ENCODE results near the gene TMTC1.
"Not testable (repeated sequence)": the region's sequence is repeated elsewhere in the genome, so short reads cannot be mapped to it uniquely, and the experiment has no call there.

Gene TMTC1

DNA sequence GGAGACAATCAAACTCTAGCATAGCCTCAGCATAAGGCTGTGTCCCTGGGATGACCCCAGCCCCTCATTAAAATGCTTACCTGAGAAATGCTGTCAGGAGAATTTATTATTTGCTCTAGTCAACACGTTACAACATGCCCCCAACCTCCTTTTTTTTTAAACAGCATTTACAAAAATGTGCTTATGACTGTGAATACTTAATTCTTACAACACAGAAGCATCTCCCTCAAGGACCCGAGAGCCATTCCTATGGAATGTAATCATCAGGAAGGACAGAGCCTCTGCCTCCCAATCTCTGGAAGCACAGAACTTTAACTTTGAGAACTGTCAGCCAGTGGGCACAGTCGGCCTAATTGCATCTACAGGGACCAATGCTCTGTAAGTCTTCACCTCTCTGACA, 149.7 kb downstream of the TMTC1 start:
- Histone ChIP-seq H3K36me3 (ENCODE audit: insufficient read depth, insufficient read length, low read length) (no peaks in the 10 kb centered on the region), H3K4me3 (ENCODE audit: insufficient read length, low read depth) (no peak overlapping the region), H3K4me1 (ENCODE audit: insufficient read depth, insufficient read length) (no peaks in the 10 kb centered on the region), H3K9ac (ENCODE audit: insufficient read length, low read depth) (no peak overlapping the region), H3K27me3 (ENCODE audit: insufficient read depth, insufficient read length) (no peaks in the 10 kb centered on the region), H3K9me3 (ENCODE audit: insufficient read depth, low read length) (peaks cover 16% of the 10 kb centered on the region)
- TF ChIP-seq YY1 (IDR thresholded peaks at IDR 0.05; ENCODE audit: insufficient read depth, insufficient read length) (no peak), ZNF274 (IDR thresholded peaks at IDR 0.05; ENCODE audit: low read depth, low read length) (no peak), SUZ12 (IDR thresholded peaks at IDR 0.05; ENCODE audit: extremely low read depth, insufficient read depth, insufficient read length) (no peak)
- no peak for DNase-seq (ENCODE audit: low read depth, low spot score)

DNA sequence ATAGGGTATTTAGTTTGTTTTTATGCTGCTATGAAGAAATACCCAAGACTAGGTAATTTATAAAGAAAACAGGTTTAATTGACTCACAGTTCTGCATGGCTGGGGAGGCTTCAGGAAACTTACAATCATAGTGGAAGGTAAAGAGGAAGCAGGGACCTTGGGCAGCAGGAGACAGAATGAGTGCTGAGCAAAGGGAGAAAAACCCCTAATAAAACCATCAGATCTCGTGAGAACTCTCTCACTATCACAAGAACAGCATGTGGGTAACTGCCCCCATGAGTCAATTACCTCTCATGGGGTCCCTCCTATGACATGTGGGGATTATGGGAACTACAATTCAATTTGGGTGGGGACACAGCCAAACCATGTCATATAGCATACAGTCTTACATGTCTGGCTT, 153.6 kb downstream of the TMTC1 start:
- not testable (repeated sequence) for H3K4me1 ChIP-seq (ENCODE audit: insufficient read depth, insufficient read length); H3K9ac ChIP-seq (ENCODE audit: insufficient read length, low read depth); H3K36me3 ChIP-seq (ENCODE audit: insufficient read depth, insufficient read length, low read length); DNase-seq (ENCODE audit: low read depth, low spot score); H3K27me3 ChIP-seq (ENCODE audit: insufficient read depth, insufficient read length); H3K4me3 ChIP-seq (ENCODE audit: insufficient read length, low read depth)
- H3K9me3 ChIP-seq (ENCODE audit: insufficient read depth, low read length), result peaks cover 23% of the 10 kb centered on the region

DNA sequence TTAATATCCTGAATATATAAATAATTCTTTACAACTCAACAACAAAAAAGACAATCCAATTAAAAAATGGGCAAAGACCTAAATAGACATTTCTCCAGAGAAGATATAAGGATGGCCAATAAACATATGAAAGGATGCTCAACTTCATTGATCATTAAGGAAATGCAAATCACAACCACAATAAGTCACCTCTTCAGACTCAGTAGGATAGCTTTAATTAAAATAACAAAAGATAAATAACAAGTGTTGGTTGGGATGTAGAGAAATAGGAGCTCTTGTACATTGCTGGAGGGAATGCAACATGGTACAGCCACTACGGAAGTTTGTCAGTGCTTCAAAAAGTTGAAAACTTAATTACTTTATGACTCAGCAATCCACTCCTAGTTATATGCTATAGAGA, 156.5 kb downstream of the TMTC1 start:
- no peaks in the 10 kb centered on the region for H3K4me1 ChIP-seq (ENCODE audit: insufficient read depth, insufficient read length)
- no peak for TF ChIP-seq ZNF274 (IDR thresholded peaks at IDR 0.05; ENCODE audit: low read depth, low read length)
- TF ChIP-seq SUZ12 (IDR thresholded peaks at IDR 0.05; ENCODE audit: extremely low read depth, insufficient read depth, insufficient read length), result no peak
- TF ChIP-seq YY1 (IDR thresholded peaks at IDR 0.05; ENCODE audit: insufficient read depth, insufficient read length), result no peak
- no peaks in the 10 kb centered on the region for H3K36me3 ChIP-seq (ENCODE audit: insufficient read depth, insufficient read length, low read length)
- no peak for DNase-seq (ENCODE audit: low read depth, low spot score)
- no peak overlapping the region for H3K9ac ChIP-seq (ENCODE audit: insufficient read length, low read depth)
- H3K9me3 ChIP-seq (ENCODE audit: insufficient read depth, low read length), result peaks cover 15% of the 10 kb centered on the region
- no peak overlapping the region for H3K4me3 ChIP-seq (ENCODE audit: insufficient read length, low read depth)
- no peaks in the 10 kb centered on the region for H3K27me3 ChIP-seq (ENCODE audit: insufficient read depth, insufficient read length)

DNA sequence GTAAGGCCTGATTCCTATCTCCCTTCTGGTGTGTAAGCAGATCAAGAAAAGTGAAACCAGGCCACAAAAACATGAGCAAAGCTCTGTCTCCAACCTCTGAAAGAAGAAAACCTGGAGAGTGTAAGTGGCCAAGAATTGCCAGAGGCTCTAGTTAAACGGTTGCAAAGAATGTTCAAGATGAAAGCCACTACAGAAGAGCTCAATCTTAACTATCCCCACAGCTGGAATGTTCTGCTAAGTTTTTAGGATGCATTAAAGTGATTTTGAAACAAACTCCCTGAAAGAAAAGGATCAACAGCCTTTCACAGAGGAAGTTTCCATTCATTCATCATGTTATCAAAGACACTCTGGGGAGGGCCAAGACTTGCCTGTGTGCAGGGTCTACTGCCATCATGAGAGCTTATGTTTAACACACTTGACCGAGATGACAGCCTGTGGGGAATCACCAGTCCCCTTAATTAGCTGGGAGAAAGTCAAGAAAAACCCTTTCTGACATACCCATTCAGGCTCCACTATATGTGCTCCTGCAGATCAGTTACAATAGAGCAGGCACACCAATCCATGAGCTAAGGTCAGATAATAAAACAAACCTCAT, 158.3 kb downstream of the TMTC1 start:
- TF ChIP-seq YY1 (IDR thresholded peaks at IDR 0.05; ENCODE audit: insufficient read depth, insufficient read length) (no peak), SUZ12 (IDR thresholded peaks at IDR 0.05; ENCODE audit: extremely low read depth, insufficient read depth, insufficient read length) (no peak), ZNF274 (IDR thresholded peaks at IDR 0.05; ENCODE audit: low read depth, low read length) (no peak)
- H3K4me1 ChIP-seq (ENCODE audit: insufficient read depth, insufficient read length), result no peaks in the 10 kb centered on the region
- no peaks in the 10 kb centered on the region for H3K27me3 ChIP-seq (ENCODE audit: insufficient read depth, insufficient read length)
- H3K36me3 ChIP-seq (ENCODE audit: insufficient read depth, insufficient read length, low read length), result no peaks in the 10 kb centered on the region
- H3K9me3 ChIP-seq (ENCODE audit: insufficient read depth, low read length), result peaks cover 7% of the 10 kb centered on the region; the same call in 1 of the 2 replicates
- no peak overlapping the region for H3K4me3 ChIP-seq (ENCODE audit: insufficient read length, low read depth)
- H3K9ac ChIP-seq (ENCODE audit: insufficient read length, low read depth), result no peak overlapping the region
- DNase-seq (ENCODE audit: low read depth, low spot score), result no peak

DNA sequence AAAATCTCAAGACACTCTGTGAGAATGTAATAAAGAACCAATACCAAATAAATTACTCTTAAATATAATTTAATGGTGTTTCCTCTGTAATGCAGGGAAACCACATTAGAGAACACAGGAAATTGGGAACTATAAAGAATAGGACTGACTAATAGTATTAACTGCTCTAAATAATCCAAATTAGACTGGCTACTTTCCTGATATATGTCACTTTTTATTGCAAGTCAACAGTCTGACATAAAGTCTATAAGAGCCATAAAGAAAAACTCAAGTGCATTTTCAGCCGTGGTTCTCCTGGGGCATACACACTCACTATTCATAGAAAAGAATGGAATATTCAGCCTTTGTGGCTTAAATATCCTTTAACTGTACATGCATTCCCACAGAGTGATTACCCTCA, 161.5 kb downstream of the TMTC1 start:
- Histone ChIP-seq H3K9me3 (ENCODE audit: insufficient read depth, low read length) (no peaks in the 10 kb centered on the region), H3K4me3 (ENCODE audit: insufficient read length, low read depth) (no peak overlapping the region), H3K27me3 (ENCODE audit: insufficient read depth, insufficient read length) (no peaks in the 10 kb centered on the region), H3K4me1 (ENCODE audit: insufficient read depth, insufficient read length) (no peaks in the 10 kb centered on the region), H3K9ac (ENCODE audit: insufficient read length, low read depth) (no peak overlapping the region), H3K36me3 (ENCODE audit: insufficient read depth, insufficient read length, low read length) (no peaks in the 10 kb centered on the region)
- DNase-seq (ENCODE audit: low read depth, low spot score), result no peak
- no peak for TF ChIP-seq SUZ12 (IDR thresholded peaks at IDR 0.05; ENCODE audit: extremely low read depth, insufficient read depth, insufficient read length)
- TF ChIP-seq YY1 (IDR thresholded peaks at IDR 0.05; ENCODE audit: insufficient read depth, insufficient read length), result no peak
- no peak for TF ChIP-seq ZNF274 (IDR thresholded peaks at IDR 0.05; ENCODE audit: low read depth, low read length)

DNA sequence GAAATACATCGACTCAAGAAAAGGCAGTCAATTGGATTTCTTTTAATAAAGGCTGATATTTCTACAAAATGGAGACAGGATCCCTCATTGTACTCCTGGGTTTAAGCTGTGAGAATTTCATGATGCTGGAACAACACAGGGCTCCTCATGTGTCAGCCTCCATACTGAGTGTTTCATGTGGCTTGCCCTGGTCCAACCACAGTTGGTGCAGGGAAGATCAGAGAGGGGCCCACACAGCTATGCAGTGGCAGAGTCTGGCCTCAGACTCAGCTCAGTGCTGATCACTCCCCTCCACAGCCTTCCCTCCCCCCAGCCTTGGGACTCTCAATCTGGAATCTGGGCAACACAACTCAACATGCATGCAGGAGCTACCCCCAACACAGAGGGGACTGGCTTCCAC, 163.7 kb downstream of the TMTC1 start:
- no peak overlapping the region for H3K9ac ChIP-seq (ENCODE audit: insufficient read length, low read depth)
- TF ChIP-seq YY1 (IDR thresholded peaks at IDR 0.05; ENCODE audit: insufficient read depth, insufficient read length), result no peak
- no peak for TF ChIP-seq SUZ12 (IDR thresholded peaks at IDR 0.05; ENCODE audit: extremely low read depth, insufficient read depth, insufficient read length)
- TF ChIP-seq ZNF274 (IDR thresholded peaks at IDR 0.05; ENCODE audit: low read depth, low read length), result no peak
- no peaks in the 10 kb centered on the region for H3K4me1 ChIP-seq (ENCODE audit: insufficient read depth, insufficient read length)
- H3K9me3 ChIP-seq (ENCODE audit: insufficient read depth, low read length), result no peaks in the 10 kb centered on the region
- no peak overlapping the region for H3K4me3 ChIP-seq (ENCODE audit: insufficient read length, low read depth)
- H3K27me3 ChIP-seq (ENCODE audit: insufficient read depth, insufficient read length), result no peaks in the 10 kb centered on the region
- H3K36me3 ChIP-seq (ENCODE audit: insufficient read depth, insufficient read length, low read length), result no peaks in the 10 kb centered on the region
- no peak for DNase-seq (ENCODE audit: low read depth, low spot score)

DNA sequence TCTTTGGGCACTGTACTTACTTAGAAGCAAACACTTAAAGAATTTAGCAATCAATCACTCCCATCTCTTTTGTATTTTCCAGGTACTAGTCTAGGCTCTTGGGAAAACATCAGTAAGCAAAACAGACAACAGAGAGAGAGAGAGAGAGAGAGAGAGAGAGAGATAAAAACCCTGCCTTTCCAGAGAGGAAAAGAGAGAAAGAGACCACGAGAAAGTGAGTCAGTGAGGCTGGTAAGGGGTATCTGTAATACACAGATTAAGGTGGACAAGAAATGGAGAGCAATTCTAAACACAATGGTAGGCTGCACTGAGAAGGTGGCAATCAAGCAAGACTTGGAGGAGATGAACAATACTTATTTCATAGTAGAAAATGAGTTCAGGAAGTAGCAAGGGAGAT, 166.3 kb downstream of the TMTC1 start:
- no peak overlapping the region for H3K9ac ChIP-seq (ENCODE audit: insufficient read length, low read depth)
- H3K27me3 ChIP-seq (ENCODE audit: insufficient read depth, insufficient read length), result no peaks in the 10 kb centered on the region
- no peaks in the 10 kb centered on the region for H3K4me1 ChIP-seq (ENCODE audit: insufficient read depth, insufficient read length)
- H3K36me3 ChIP-seq (ENCODE audit: insufficient read depth, insufficient read length, low read length), result no peaks in the 10 kb centered on the region
- DNase-seq (ENCODE audit: low read depth, low spot score), result no peak
- no peaks in the 10 kb centered on the region for H3K9me3 ChIP-seq (ENCODE audit: insufficient read depth, low read length)
- H3K4me3 ChIP-seq (ENCODE audit: insufficient read length, low read depth), result no peak overlapping the region
- TF ChIP-seq YY1 (IDR thresholded peaks at IDR 0.05; ENCODE audit: insufficient read depth, insufficient read length), result no peak
- TF ChIP-seq SUZ12 (IDR thresholded peaks at IDR 0.05; ENCODE audit: extremely low read depth, insufficient read depth, insufficient read length), result no peak
- no peak for TF ChIP-seq ZNF274 (IDR thresholded peaks at IDR 0.05; ENCODE audit: low read depth, low read length)
